Liver (tissue), 3 donors: ENCODE measurements around the gene RAB28.
"Not testable (repeated sequence)": the region's sequence is repeated elsewhere in the genome, so short reads cannot be mapped to it uniquely, and the experiment has no call there.

Experiments
- EGR1 ChIP-seq, 2 donors: IDR thresholded peaks; 2 replicates each; pipeline ENCODE4 v1.6.1; 2016 to 2018; ENCODE audit warnings: antibody characterized with exemption in 2 of 2, low read depth in 2 of 2
- FOXA1 ChIP-seq: IDR thresholded peaks from 2 replicates; pipeline ENCODE4 v1.6.1; 2016; ENCODE audit warnings: antibody characterized with exemption
- GABPA ChIP-seq, 2 donors: IDR thresholded peaks in 1 of 2; conservative IDR thresholded peaks in 1 of 2; 2 replicates each; pipeline ENCODE4 v1.6.1; 2016; ENCODE audit warnings: antibody characterized with exemption in 2 of 2, mild to moderate bottlenecking in 1 of 2, moderate library complexity in 1 of 2
- HNF4A ChIP-seq, 2 donors: conservative IDR thresholded peaks; 2 replicates each; pipeline ENCODE4 v1.6.1; 2016; ENCODE audit warnings: antibody characterized with exemption in 2 of 2, mild to moderate bottlenecking in 2 of 2
- HNF4G ChIP-seq: IDR thresholded peaks from 2 replicates; pipeline ENCODE4 v1.6.1; 2016; ENCODE audit warnings: antibody characterized with exemption
- JUND ChIP-seq, 2 donors: IDR thresholded peaks; 2 replicates each; pipeline ENCODE4 v1.6.1; 2016; ENCODE audit warnings: antibody characterized with exemption in 2 of 2
- REST ChIP-seq: IDR thresholded peaks from 2 replicates; pipeline ENCODE4 v1.6.1; 2016; ENCODE audit warnings: antibody characterized with exemption, mild to moderate bottlenecking
- RXRA ChIP-seq, 2 donors: IDR thresholded peaks; 2 replicates each; pipeline ENCODE4 v1.6.1; 2017 to 2018; ENCODE audit warnings: antibody characterized with exemption in 2 of 2, mild to moderate bottlenecking in 1 of 2
- TAF1 ChIP-seq: conservative IDR thresholded peaks from 2 replicates; pipeline ENCODE4 v1.6.1; 2016; ENCODE audit warnings: antibody characterized with exemption, mild to moderate bottlenecking
- ZBTB33 ChIP-seq: IDR thresholded peaks from 2 replicates; pipeline ENCODE4 v1.6.1; 2016; ENCODE audit warnings: antibody characterized with exemption
- TF ChIP-seq, protein P1 (sequence below): fragments of 150-350 bp; IDR thresholded peaks from 2 replicates; pipeline ENCODE4 v1.5.1; 2017; ENCODE audit warnings: improper control_type of control experiment, low read depth, low read length; ENCODE audit not compliant: missing input control
- donor health status: healthy.
- donor health status: healthy.

DNA sequence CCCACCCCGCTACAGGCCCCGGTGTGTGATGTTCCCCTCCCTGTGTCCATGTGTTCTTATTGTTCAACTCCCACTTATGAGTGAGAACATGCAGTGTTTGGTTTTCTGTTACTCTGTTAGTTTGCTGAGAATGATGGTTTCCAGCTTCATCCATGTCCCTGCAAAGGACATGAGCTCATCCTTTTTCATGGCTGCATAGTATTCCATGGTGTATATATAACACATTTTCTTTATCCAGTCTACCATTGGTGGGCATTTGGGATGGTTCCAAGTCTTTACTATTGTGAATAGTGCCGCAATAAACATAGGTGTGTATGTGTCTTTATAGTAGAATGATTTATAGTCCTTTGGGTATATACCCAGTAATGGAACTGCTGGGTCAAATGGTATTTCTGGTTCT, 78.0 kb downstream of the RAB28 start:
- TF ChIP-seq, protein P1, sequence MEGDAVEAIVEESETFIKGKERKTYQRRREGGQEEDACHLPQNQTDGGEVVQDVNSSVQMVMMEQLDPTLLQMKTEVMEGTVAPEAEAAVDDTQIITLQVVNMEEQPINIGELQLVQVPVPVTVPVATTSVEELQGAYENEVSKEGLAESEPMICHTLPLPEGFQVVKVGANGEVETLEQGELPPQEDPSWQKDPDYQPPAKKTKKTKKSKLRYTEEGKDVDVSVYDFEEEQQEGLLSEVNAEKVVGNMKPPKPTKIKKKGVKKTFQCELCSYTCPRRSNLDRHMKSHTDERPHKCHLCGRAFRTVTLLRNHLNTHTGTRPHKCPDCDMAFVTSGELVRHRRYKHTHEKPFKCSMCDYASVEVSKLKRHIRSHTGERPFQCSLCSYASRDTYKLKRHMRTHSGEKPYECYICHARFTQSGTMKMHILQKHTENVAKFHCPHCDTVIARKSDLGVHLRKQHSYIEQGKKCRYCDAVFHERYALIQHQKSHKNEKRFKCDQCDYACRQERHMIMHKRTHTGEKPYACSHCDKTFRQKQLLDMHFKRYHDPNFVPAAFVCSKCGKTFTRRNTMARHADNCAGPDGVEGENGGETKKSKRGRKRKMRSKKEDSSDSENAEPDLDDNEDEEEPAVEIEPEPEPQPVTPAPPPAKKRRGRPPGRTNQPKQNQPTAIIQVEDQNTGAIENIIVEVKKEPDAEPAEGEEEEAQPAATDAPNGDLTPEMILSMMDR = not testable (repeated sequence)
- TF ChIP-seq EGR1 (IDR thresholded peaks at IDR 0.05; ENCODE audit: low read depth in 2 of 2); REST; TAF1; RXRA (IDR thresholded peaks at IDR 0.05); FOXA1; GABPA (IDR thresholded peaks at IDR 0.05 in 1 of 2, conservative IDR thresholded peaks at IDR 0.05 in 1 of 2); HNF4G; JUND (IDR thresholded peaks at IDR 0.05); HNF4A (conservative IDR thresholded peaks at IDR 0.05); ZBTB33: not testable (repeated sequence)
